OCI-LY3 (cell line): ENCODE measurements around the gene ZFYVE28.

ENCODE experiments used
- EZH2phosphoT487 ChIP-seq: fragments of 200-600 bp; shearing (Covaris generic); IDR thresholded peaks from 2 replicates; pipeline ENCODE4 v1.6.1; 2018; ENCODE audit warnings: antibody characterized with exemption, mixed run types, low read depth
- TF ChIP-seq, protein P1 (sequence below): fragments of 200-600, 300-600 bp; sonication (generic); IDR thresholded peaks from 2 replicates; pipeline ENCODE4 v1.5.1; 2014; ENCODE audit warnings: antibody characterized with exemption, low read length, low read depth

- TF ChIP-seq, protein P1, sequence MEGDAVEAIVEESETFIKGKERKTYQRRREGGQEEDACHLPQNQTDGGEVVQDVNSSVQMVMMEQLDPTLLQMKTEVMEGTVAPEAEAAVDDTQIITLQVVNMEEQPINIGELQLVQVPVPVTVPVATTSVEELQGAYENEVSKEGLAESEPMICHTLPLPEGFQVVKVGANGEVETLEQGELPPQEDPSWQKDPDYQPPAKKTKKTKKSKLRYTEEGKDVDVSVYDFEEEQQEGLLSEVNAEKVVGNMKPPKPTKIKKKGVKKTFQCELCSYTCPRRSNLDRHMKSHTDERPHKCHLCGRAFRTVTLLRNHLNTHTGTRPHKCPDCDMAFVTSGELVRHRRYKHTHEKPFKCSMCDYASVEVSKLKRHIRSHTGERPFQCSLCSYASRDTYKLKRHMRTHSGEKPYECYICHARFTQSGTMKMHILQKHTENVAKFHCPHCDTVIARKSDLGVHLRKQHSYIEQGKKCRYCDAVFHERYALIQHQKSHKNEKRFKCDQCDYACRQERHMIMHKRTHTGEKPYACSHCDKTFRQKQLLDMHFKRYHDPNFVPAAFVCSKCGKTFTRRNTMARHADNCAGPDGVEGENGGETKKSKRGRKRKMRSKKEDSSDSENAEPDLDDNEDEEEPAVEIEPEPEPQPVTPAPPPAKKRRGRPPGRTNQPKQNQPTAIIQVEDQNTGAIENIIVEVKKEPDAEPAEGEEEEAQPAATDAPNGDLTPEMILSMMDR, result no peak
- TF ChIP-seq EZH2phosphoT487, result no peak
Measured at GRCh38 chr4:2262145-2262943, 156.1 kb downstream of the ZFYVE28 start.
